GM20000 (cell line): Measurements from ENCODE around the gene ARHGEF16.

Experiments
- DNase-seq: peaks from one replicate; pipeline ENCODE4 v3.0.0; 2012; ENCODE audit warnings: low spot score
- TF ChIP-seq, protein P1 (sequence below): IDR thresholded peaks from 2 replicates; pipeline ENCODE4 v1.5.1; 2012; ENCODE audit warnings: mild to moderate bottlenecking, control low read depth; ENCODE audit errors: extremely low read depth, missing control alignments

Gene ARHGEF16

GRCh38 chr1:3519301-3519885 is 64.9 kb downstream of the ARHGEF16 start:
- DNase-seq: no peak
- TF ChIP-seq, protein P1, sequence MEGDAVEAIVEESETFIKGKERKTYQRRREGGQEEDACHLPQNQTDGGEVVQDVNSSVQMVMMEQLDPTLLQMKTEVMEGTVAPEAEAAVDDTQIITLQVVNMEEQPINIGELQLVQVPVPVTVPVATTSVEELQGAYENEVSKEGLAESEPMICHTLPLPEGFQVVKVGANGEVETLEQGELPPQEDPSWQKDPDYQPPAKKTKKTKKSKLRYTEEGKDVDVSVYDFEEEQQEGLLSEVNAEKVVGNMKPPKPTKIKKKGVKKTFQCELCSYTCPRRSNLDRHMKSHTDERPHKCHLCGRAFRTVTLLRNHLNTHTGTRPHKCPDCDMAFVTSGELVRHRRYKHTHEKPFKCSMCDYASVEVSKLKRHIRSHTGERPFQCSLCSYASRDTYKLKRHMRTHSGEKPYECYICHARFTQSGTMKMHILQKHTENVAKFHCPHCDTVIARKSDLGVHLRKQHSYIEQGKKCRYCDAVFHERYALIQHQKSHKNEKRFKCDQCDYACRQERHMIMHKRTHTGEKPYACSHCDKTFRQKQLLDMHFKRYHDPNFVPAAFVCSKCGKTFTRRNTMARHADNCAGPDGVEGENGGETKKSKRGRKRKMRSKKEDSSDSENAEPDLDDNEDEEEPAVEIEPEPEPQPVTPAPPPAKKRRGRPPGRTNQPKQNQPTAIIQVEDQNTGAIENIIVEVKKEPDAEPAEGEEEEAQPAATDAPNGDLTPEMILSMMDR: no peak

GRCh38 chr1:3520419-3521378 is 66.2 kb downstream of the ARHGEF16 start:
- no peak for DNase-seq
- TF ChIP-seq, protein P1: no peak

DNA sequence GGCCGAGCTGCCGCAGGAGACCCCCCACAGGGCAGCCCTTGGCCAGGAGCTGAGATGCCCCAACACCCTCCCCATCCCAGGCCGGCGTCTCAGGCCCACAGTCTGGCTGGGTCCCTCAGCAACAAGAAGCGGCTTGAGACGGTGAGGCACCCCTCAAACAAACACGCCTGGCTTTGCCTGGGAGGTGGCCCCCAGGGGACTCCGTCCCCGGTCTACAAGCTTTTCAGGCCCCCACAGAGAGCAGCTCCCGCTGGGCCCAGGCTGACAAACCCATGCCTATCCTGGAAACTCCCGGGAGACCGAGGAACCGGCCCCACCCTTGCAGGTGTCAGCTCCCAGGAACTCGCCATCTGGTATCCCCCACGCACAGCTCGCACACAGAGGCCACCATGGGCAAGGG is 67.0 kb downstream of the ARHGEF16 start:
- no peak for DNase-seq

GRCh38 chr1:3522112-3522511 is 67.6 kb downstream of the ARHGEF16 start:
- no peak for DNase-seq
- TF ChIP-seq, protein P1: no peak

More for the DNA sequence above, 67.0 kb downstream of the ARHGEF16 start:
- TF ChIP-seq, protein P1: no peak

GRCh38 chr1:3522564-3523265 is 68.2 kb downstream of the ARHGEF16 start:
- DNase-seq: no peak
- TF ChIP-seq, protein P1: no peak

DNA sequence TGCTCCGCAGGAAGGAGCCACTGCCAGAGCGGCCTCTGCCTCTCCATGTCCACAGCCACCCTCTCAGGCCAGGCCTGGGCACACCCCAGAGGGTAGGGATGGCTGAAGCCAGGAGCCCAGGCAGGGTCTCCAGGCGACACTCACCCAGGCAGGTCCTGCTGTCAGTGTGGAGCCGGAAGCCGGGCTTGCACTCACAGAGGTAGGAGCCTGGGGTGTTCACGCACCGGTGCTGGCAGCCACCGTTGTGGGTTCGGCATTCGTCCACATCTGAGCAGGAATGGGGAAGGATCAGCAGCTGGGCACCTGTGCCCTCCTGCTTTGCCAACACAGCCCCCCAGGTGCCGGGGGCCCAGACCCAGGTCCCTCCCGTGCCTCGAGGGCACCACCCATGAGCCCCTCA is 69.5 kb downstream of the ARHGEF16 start:
- no peak for DNase-seq
- TF ChIP-seq, protein P1: no peak

DNA sequence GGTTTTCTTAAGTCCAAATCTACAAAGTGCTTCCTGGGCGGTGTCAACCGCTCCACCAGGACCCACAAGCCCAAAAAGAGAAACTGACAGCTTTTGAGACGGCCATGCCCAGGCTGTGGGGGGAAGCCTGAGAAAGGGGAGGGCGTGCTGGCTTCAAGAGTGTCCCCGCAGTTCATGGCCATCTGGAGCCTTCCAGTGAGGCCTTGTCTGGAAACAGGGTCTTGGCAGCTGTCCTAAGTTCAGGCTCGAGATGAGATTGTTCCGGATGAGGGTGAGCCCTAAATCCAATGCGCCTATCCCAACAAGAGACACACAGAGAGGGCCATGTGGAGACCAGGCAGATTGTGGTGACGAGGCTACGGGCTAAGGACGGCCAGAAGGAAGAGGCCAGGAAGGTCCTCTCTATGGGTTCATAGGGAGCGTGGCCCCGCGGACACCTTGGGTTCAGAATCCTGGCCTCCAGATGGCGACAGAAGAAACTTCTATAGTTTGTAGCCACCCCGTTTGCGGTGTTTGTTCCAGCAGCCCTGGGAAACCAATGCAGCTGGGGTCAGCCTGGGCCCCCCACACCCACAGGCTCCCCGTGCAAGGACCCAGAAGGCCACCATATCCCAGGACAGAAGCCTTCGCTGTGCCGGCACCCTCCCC is 70.2 kb downstream of the ARHGEF16 start:
- DNase-seq: no peak
- TF ChIP-seq, protein P1: no peak
